ENCODE results near the gene ZNF607.
A peak's percentile ranks its signal among the peaks of the same experiment; 100 is the strongest.

- TF ChIP-seq CTCF (IDR thresholded peaks at IDR 0.05) (peak in 1 of 7 experiments; percentile 13), POLR2A (IDR thresholded peaks at IDR 0.05) (peak in 1 of 3 donors; percentile 46)
Measured at GRCh38 chr19:37655689-37656371, 63.7 kb downstream of the ZNF607 start.
